HG03060 (cell line): Measurements from ENCODE around the gene PLA2G2D.
"Not testable (repeated sequence)": the region's sequence is repeated elsewhere in the genome, so short reads cannot be mapped to it uniquely, and the experiment has no call there.

ENCODE experiments used
- ATAC-seq: cut with Tn5 transposase; IDR thresholded peaks from one replicate; pipeline ENCODE4 v1.9.1; 2021; ENCODE audit warnings: low read depth, moderate number of reproducible peaks; ENCODE audit not compliant: unreplicated experiment

The PLA2G2D gene

GRCh38 chr1:20143734-20144565 lies 24.6 kb upstream of the PLA2G2D start:
- no peak for ATAC-seq

- no peak for ATAC-seq
Measured at GRCh38 chr1:20143318-20143717, 24.0 kb upstream of the PLA2G2D start.

GRCh38 chr1:20142001-20142710 lies 22.8 kb upstream of the PLA2G2D start:
- ATAC-seq = no peak

DNA sequence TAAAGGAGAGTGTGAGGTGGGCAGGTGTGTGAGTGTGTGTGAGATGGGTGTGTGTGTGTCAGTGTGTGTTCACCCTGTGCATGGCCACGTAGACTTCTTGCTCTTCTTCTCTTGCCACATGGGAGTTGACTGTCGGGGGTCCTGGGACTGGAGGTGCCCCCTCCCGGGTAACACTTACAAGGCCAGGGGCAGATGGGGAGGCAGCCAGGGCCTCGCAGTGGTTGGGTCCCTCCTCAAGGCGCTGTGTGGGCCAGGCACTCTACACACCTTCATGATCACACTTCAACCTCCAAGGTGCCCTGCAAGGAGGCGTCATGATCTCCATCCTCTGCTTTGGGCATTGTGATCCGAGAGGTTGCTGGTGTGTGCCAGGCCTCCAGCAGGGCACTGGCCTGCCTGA lies 22.1 kb upstream of the PLA2G2D start:
- ATAC-seq = no peak

DNA sequence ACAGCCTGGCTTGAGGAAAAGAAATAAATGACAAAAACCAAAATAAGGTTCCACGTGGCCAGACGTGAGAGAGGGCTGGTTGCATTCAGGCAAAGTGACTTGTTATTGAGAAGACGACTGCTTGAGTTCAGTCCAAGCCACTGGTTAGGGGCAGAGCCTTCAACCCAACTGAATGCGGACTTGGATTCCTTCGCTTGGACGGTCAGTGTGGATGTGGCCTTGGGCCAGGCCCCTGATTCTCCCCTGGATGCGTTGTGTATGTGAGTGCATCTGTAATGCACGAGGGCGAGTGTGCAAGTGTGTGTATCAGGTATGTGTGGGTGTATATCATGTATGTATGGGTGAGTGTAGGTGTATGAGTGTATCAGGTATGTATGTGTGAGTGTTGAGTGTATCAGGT lies 21.7 kb upstream of the PLA2G2D start:
- ATAC-seq = no peak

GRCh38 chr1:20139776-20140612 lies 20.7 kb upstream of the PLA2G2D start:
- no peak for ATAC-seq

DNA sequence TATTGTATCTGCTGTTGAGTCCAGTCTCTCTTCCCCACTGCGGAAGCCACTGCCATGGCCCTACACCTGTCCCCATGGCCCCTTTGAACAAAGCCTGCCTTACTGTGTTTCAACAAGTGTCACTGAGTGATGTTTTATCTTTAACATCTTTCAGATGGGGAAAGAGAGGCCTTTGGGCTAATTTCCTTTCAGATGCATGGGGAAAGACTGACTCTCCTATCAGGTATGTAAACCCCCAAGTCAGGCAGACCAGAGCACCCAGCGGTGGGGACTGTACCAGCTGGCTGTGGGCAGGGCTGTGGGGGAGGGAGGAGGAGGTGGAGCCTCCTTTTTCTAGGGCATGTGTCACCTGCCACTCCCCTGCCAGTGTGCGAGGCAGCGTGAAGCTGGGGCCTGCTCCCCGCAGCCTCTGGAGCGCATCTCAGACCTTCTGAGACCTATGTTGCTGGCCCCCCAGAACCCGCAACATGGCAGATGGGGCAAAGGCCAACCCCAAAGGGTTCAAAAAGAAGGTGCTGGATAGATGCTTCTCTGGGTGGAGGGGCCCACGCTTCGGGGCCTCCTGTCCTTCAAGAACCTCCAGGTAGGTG lies 19.7 kb upstream of the PLA2G2D start, which contains the start of gene PLA2G2F:
PLA2G2F (plus strand) TSS at position 363 of the 590 bp plus-strand sequence; CDS start at position 468, 105 bp downstream.
- ATAC-seq = no peak

DNA sequence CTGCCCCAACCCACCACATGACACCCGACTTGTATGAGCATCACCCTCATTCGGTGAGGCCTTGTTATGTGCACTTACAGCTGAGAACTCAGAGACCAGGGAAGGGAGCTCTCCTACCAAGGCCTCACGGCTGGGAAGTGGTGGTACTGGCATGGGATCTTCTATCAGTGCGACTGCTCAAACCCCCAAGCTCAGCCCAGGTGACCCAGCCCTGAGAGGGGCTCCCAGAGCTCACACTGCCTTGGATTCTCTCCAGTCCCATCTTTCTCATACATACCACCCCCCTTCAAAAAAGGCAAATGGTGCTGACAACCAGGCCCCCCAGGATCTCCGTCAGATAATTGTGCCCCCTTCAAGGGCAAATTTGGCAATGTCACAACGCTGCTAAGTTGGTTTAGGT lies 19.0 kb upstream of the PLA2G2D start:
- ATAC-seq = no peak

- ATAC-seq = no peak
Measured at GRCh38 chr1:20137604-20138003, 18.3 kb upstream of the PLA2G2D start.

- no peak for ATAC-seq
Measured at GRCh38 chr1:20137055-20137454, 17.7 kb upstream of the PLA2G2D start.

DNA sequence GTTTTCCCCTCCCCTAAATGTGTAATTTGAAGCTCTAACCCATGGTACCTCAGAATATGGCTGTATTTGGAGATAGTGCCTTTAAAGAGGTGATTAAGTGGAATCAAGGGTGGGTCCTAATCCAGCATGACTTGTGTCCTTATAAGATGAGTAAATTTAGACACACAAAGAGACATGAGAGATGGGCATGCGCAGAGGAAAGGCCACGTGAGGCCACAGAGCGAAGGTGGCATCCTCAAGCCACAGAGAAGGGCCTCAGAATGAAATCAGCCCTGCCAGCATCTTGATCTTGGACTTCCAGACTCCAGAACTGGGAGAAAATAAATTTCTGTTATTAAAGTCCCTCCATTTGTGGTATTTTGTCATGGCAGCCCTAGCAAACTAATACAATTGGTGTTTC lies 16.9 kb upstream of the PLA2G2D start:
- no peak for ATAC-seq

- ATAC-seq = no peak
Measured at GRCh38 chr1:20134995-20135394, 15.7 kb upstream of the PLA2G2D start.

DNA sequence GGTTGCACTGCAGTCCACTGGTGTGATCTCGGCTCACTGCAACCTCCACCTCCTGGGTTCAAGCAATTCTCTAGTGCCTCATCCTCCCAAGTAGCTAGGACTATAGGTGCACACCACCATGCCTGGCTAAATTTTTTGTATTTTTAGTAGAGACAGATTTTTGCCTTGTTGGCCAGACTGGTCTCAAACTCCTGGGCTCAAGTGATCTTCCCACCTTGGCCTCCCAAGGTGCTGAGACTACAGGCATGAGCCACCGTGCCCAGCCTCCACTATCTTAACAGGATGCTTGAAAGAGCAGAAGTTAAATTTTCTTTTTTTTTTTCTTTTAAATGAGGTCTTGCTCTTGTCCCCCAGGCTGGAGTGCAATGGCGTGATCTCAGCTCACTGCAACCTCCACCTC lies 11.2 kb upstream of the PLA2G2D start:
- ATAC-seq = not testable (repeated sequence)

- ATAC-seq = no peak
Measured at GRCh38 chr1:20126806-20127440, 7.6 kb upstream of the PLA2G2D start.

DNA sequence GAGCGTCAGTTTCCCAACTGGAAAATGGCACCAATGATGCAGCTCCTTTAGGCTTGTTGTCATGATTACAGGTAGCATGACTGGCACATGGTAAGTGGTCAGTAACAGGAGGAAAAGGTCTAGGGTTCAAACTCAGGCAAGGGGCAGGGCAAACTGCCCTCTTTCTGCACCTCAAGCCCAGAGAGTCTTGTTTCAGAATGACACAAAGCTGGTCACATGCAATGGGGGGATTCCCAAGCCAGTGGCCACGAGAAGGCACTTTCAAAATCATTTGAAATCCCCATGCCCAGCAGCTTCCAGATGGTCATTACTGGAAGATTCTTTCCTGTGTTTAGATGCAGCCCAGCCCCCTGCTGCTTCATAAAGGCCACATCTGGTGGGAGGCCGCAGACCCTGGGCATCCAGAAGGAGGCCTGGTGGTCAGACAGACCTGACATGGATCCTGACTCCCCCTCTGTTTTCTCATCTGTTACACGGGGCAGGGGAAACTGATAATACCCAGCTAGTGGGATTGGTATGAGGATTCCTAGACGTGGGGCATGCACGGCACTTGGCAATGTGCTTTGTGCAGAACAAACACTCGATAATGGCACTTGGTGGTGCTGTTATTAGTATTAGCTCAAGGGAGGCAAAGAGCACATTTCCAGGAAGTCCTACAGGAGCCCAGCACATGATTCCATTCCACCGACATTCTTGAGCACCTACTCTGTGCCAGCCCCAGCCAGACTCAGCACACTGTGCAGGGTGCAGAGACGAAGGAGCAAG lies 6.9 kb upstream of the PLA2G2D start:
- ATAC-seq = no peak

DNA sequence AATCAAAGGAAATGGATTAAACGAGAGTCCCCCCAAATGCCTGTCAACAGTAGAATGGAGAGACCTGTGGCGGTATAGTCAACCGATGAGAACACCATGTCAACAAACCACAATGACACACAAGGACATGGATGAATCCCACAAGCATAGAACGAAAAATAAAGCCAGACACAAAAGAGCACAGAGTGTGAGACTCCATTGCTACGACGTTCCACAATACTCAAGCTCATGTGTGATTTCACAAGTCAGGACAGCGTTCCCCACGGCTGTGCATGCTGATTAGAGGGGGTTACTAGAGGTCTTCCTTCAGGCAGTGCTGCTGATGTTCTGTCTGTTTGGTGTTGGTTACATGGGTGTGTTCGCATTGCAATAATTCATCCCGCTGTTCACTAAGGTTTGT lies 5.8 kb upstream of the PLA2G2D start:
- ATAC-seq = no peak

GRCh38 chr1:20124456-20125057 lies 5.2 kb upstream of the PLA2G2D start:
- no peak for ATAC-seq

GRCh38 chr1:20123722-20124455 lies 4.6 kb upstream of the PLA2G2D start:
- ATAC-seq = no peak
